HL-60 (cell line): Measurements from ENCODE around the gene FSD1L.

Experiments
- GABPA ChIP-seq: IDR thresholded peaks from 2 replicates; pipeline ENCODE4 v1.6.1; 2012; ENCODE audit warnings: low read depth
- POLR2AphosphoS5 ChIP-seq: IDR thresholded peaks from 2 replicates; pipeline ENCODE4 v1.6.1; 2012; ENCODE audit warnings: low read depth
- REST ChIP-seq: IDR thresholded peaks from 2 replicates; pipeline ENCODE4 v1.6.1; 2012; ENCODE audit warnings: low read depth; ENCODE audit not compliant: insufficient replicate concordance
- TF ChIP-seq, protein P1 (sequence below): IDR thresholded peaks from one replicate; pipeline ENCODE4 v1.5.1; 2011; ENCODE audit warnings: low read length, control low read depth, inconsistent platforms; ENCODE audit not compliant: insufficient read depth

GRCh38 chr9:105539452-105539851, 91.6 kb downstream of the FSD1L start:
- TF ChIP-seq, protein P1, sequence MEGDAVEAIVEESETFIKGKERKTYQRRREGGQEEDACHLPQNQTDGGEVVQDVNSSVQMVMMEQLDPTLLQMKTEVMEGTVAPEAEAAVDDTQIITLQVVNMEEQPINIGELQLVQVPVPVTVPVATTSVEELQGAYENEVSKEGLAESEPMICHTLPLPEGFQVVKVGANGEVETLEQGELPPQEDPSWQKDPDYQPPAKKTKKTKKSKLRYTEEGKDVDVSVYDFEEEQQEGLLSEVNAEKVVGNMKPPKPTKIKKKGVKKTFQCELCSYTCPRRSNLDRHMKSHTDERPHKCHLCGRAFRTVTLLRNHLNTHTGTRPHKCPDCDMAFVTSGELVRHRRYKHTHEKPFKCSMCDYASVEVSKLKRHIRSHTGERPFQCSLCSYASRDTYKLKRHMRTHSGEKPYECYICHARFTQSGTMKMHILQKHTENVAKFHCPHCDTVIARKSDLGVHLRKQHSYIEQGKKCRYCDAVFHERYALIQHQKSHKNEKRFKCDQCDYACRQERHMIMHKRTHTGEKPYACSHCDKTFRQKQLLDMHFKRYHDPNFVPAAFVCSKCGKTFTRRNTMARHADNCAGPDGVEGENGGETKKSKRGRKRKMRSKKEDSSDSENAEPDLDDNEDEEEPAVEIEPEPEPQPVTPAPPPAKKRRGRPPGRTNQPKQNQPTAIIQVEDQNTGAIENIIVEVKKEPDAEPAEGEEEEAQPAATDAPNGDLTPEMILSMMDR, result no peak
- no peak for TF ChIP-seq POLR2AphosphoS5
- no peak for TF ChIP-seq REST
- no peak for TF ChIP-seq GABPA
